Measurements from ENCODE around the gene SLCO4A1. TPM values are rescaled to one million over a fixed set of nuclear protein-coding genes. Genes with fewer than 3 reads are reported as not detected.

SLCO4A1 gene
- total and polyA plus RNA-seq, 2 donors (not counting 3 experiments of a cell fraction or from before 2014, with no cell fraction given): 1.4 to 4.1 TPM

GRCh38 chr20:62717933-62718332 lies 75.6 kb downstream of the SLCO4A1 start:
- BruUV-seq (replicated peaks): no TSS peak
- Histone ChIP-seq H3K4me3 (replicated peaks in 1 of 3; ENCODE audit: insufficient read depth in 1 of 3, low read depth in 1 of 3, low read length in 3 of 3) (no peak overlapping the region), H4K20me1 (replicated peaks; ENCODE audit: control insufficient read depth, extremely low read depth, insufficient read depth, low read length) (no peaks in the 10 kb centered on the region), H3K79me2 (ENCODE audit: control insufficient read depth, insufficient read depth, low read length) (no peaks in the 10 kb centered on the region), H3K9ac (replicated peaks; ENCODE audit: extremely low read depth, insufficient read depth, low read length) (no peak overlapping the region), H3K36me3 (ENCODE audit: control insufficient read depth in 2 of 2, extremely low read depth in 1 of 2, insufficient read depth in 2 of 2, low read length in 2 of 2) (no peaks in the 10 kb centered on the region), H2AFZ (ENCODE audit: low read depth, low read length) (no peak overlapping the region), H3K4me1 (ENCODE audit: control insufficient read depth, extremely low read depth, insufficient read depth, low read length) (no peaks in the 10 kb centered on the region), H3K9me3 (replicated peaks; ENCODE audit: control insufficient read depth, insufficient read depth, low read length) (no peaks in the 10 kb centered on the region), H3K4me2 (ENCODE audit: insufficient read depth, low read length) (no peak overlapping the region), H3K9me1 (replicated peaks; ENCODE audit: control insufficient read depth, extremely low read depth, insufficient read depth, low read length) (no peaks in the 10 kb centered on the region), H3K27me3 (ENCODE audit: control insufficient read depth in 2 of 2, insufficient read depth in 2 of 2, low read length in 2 of 2) (peaks cover 1 to 30% of the 10 kb centered on the region in 2 experiments), H3K27ac (ENCODE audit: insufficient read depth, low read depth, low read length) (no peak overlapping the region)
- DNase-seq (ENCODE audit: low read depth, low spot score): no peak
- TF ChIP-seq GATA2 (IDR thresholded peaks at IDR 0.05; ENCODE audit: insufficient read depth, insufficient read length, low read depth, low read length): no peak
- no peak for TF ChIP-seq MYC (IDR thresholded peaks at IDR 0.05; ENCODE audit: low read depth, low read length)
- TF ChIP-seq JUN (IDR thresholded peaks at IDR 0.05; ENCODE audit: borderline replicate concordance, insufficient read depth, insufficient read length, low read depth): no peak
- ChIA-PET POLR2A (no interaction called here), CTCF (interaction anchor here (1.4 to 2.3 kb wide), 2 partner anchors 10 to 14 kb away, joined by 6 to 7 read pairs; partner anchors contain the start of gene NTSR1)
- intact Hi-C loops (cut with micrococcal nuclease) (no loop called here), dilution Hi-C loops (cut with MboI; ENCODE audit: extremely low pct_ligation_motif_present, low sequenced_read_pairs) (no loop called here)
- FAIRE-seq: no peak

- H3K9ac ChIP-seq (replicated peaks; ENCODE audit: extremely low read depth, insufficient read depth, low read length): no peak overlapping the region
- no peaks in the 10 kb centered on the region for H4K20me1 ChIP-seq (replicated peaks; ENCODE audit: control insufficient read depth, extremely low read depth, insufficient read depth, low read length)
- H3K36me3 ChIP-seq (ENCODE audit: control insufficient read depth in 2 of 2, extremely low read depth in 1 of 2, insufficient read depth in 2 of 2, low read length in 2 of 2): no peaks in the 10 kb centered on the region
- no peaks in the 10 kb centered on the region for H3K9me3 ChIP-seq (replicated peaks; ENCODE audit: control insufficient read depth, insufficient read depth, low read length)
- H2AFZ ChIP-seq (ENCODE audit: low read depth, low read length): no peak overlapping the region
- no peak for FAIRE-seq
- no peaks in the 10 kb centered on the region for H3K9me1 ChIP-seq (replicated peaks; ENCODE audit: control insufficient read depth, extremely low read depth, insufficient read depth, low read length)
- BruUV-seq (replicated peaks): no TSS peak
- H3K4me2 ChIP-seq (ENCODE audit: insufficient read depth, low read length): no peak overlapping the region
- intact Hi-C loops (cut with micrococcal nuclease) (no loop called here), dilution Hi-C loops (cut with MboI; ENCODE audit: extremely low pct_ligation_motif_present, low sequenced_read_pairs) (no loop called here)
- no peak for DNase-seq (ENCODE audit: low read depth, low spot score)
- no peaks in the 10 kb centered on the region for H3K79me2 ChIP-seq (ENCODE audit: control insufficient read depth, insufficient read depth, low read length)
- H3K27ac ChIP-seq (ENCODE audit: insufficient read depth, low read depth, low read length): no peak overlapping the region
- H3K4me1 ChIP-seq (ENCODE audit: control insufficient read depth, extremely low read depth, insufficient read depth, low read length): no peaks in the 10 kb centered on the region
- ChIA-PET POLR2A (no interaction called here), CTCF (interaction anchor here (1.4 to 2.3 kb wide), 2 partner anchors 11 to 15 kb away, joined by 6 to 7 read pairs; partner anchors contain the start of gene NTSR1)
- no peak for TF ChIP-seq MYC (IDR thresholded peaks at IDR 0.05; ENCODE audit: low read depth, low read length)
- no peak for TF ChIP-seq MAX (IDR thresholded peaks at IDR 0.05; ENCODE audit: insufficient read depth, insufficient read length)
- no peak for TF ChIP-seq GATA2 (IDR thresholded peaks at IDR 0.05; ENCODE audit: insufficient read depth, insufficient read length, low read depth, low read length)
- no peak for TF ChIP-seq CTCF (IDR thresholded peaks at IDR 0.05; ENCODE audit: extremely low read depth in 1 of 2, insufficient read depth in 1 of 2, low read depth in 1 of 2, low read length in 2 of 2)
- no peak for TF ChIP-seq POLR2AphosphoS5 (IDR thresholded peaks at IDR 0.05; ENCODE audit: insufficient read depth, low read depth, low read length)
- TF ChIP-seq JUN (IDR thresholded peaks at IDR 0.05; ENCODE audit: borderline replicate concordance, insufficient read depth, insufficient read length, low read depth): no peak
- TF ChIP-seq POLR2A (IDR thresholded peaks at IDR 0.05; ENCODE audit: low read depth, low read length): no peak
- no peak for TF ChIP-seq EZH2 (IDR thresholded peaks at IDR 0.05; ENCODE audit: borderline replicate concordance, low read depth, low read length, severe bottlenecking)
- no peak for TF ChIP-seq FOS (IDR thresholded peaks at IDR 0.05; ENCODE audit: borderline replicate concordance, insufficient read depth, low read length)
- no peak overlapping the region for H3K4me3 ChIP-seq (replicated peaks in 1 of 3; ENCODE audit: insufficient read depth in 1 of 3, low read depth in 1 of 3, low read length in 3 of 3)
- H3K27me3 ChIP-seq (ENCODE audit: control insufficient read depth in 2 of 2, insufficient read depth in 2 of 2, low read length in 2 of 2): peaks cover 1 to 30% of the 10 kb centered on the region in 2 experiments
Measured at GRCh38 chr20:62718546-62718945, 76.2 kb downstream of the SLCO4A1 start.
